Heart left ventricle (tissue), 13 donors: ENCODE data around the gene VDR.

Experiments
- POLR2A ChIP-seq, 2 donors: fragments of 450-650 bp; IDR thresholded peaks; one replicate each; pipeline ENCODE4 v1.6.1; 2017; ENCODE audit warnings: antibody characterized with exemption in 2 of 2, mild to moderate bottlenecking in 2 of 2, moderate library complexity in 2 of 2
- TF ChIP-seq, protein P1 (sequence below), 12 donors: fragments of 200-600 bp; sonication (generic) in 4 of 12; IDR thresholded peaks; one replicate each; pipeline versions ENCODE4 v1.5.0 to v1.8.0; 2018 to 2022; ENCODE audit warnings: antibody characterized with exemption in 12 of 12, mild to moderate bottlenecking in 5 of 12
- donor health status: ischemic (EF 13 %, LVEDD 7.1; RV severe dilation, severe dysfunction).
- donor health status: DM: no; HTN: yes; CAD: no.
- donor health status: DM: no; HTN: no; CAD: no.
- donor health status: ischemic (EF 25% LVEDD 6.9; RV normal size, moderate dysfunction).
- donor health status: ischemic (EF 25% LVEDD 5.7; RV mildly dilated, moderate dysfunction).
- donor health status: ischemic (EF 35%, LVEDD 5.7; RV mildly dilated, moderate dysfunction).
- donor health status: nonischemic (EF 11% LVEDD 7.7; RV severe dilation, severe dysfunction).
- donor health status: DM: yes; HTN: yes; CAD: no.
- donor health status: PGD.
- donor health status: ischemic (EF 29% LVEDD 5.4; RV normal size, mild dysfunction).
- donor health status: nonischemic (EF 23%, LVEDD 6.1; RV moderate dilation, normal function).

GRCh38 chr12:47801170-47801903 lies 103.5 kb downstream of the VDR start:
- no peak for TF ChIP-seq POLR2A (IDR thresholded peaks at IDR 0.05)
- TF ChIP-seq, protein P1, sequence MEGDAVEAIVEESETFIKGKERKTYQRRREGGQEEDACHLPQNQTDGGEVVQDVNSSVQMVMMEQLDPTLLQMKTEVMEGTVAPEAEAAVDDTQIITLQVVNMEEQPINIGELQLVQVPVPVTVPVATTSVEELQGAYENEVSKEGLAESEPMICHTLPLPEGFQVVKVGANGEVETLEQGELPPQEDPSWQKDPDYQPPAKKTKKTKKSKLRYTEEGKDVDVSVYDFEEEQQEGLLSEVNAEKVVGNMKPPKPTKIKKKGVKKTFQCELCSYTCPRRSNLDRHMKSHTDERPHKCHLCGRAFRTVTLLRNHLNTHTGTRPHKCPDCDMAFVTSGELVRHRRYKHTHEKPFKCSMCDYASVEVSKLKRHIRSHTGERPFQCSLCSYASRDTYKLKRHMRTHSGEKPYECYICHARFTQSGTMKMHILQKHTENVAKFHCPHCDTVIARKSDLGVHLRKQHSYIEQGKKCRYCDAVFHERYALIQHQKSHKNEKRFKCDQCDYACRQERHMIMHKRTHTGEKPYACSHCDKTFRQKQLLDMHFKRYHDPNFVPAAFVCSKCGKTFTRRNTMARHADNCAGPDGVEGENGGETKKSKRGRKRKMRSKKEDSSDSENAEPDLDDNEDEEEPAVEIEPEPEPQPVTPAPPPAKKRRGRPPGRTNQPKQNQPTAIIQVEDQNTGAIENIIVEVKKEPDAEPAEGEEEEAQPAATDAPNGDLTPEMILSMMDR (IDR thresholded peaks at IDR 0.05): peak in 9 of 12 donors; percentile 8 to 51 (median 25)
